Endodermal cell (in vitro differentiated cells): ENCODE data around the gene VPS45. TPM values are rescaled to one million over a fixed set of nuclear protein-coding genes. Genes with fewer than 3 reads are reported as not detected.

ENCODE experiments used
- DNase-seq: peaks from one replicate; pipeline ENCODE4 v3.0.0-alpha.2; 2017
- H3K27ac ChIP-seq: 2 replicates; pipeline ENCODE4 v1.5.1; 2013; ENCODE audit warnings: mild to moderate bottlenecking, low read depth, low read length, moderate library complexity
- H3K27me3 ChIP-seq: 2 replicates; pipeline ENCODE4 v1.6.1; 2013; ENCODE audit warnings: mild to moderate bottlenecking, low read length, moderate library complexity; ENCODE audit not compliant: insufficient read depth, control insufficient read depth, poor library complexity, severe bottlenecking
- H3K36me3 ChIP-seq: 2 replicates; pipeline ENCODE4 v1.7.0; 2013; ENCODE audit warnings: mild to moderate bottlenecking, low read length, moderate library complexity; ENCODE audit not compliant: control insufficient read depth, insufficient read depth
- H3K4me1 ChIP-seq: one replicate; pipeline ENCODE4 v1.7.0; 2013; ENCODE audit warnings: low read length; ENCODE audit not compliant: control insufficient read depth, insufficient read depth
- H3K4me3 ChIP-seq: 2 replicates; pipeline ENCODE4 v1.5.1; 2013; ENCODE audit warnings: mild to moderate bottlenecking, low read length, moderate library complexity
- H3K9ac ChIP-seq: 2 replicates; pipeline ENCODE4 v1.6.1; 2013; ENCODE audit warnings: mild to moderate bottlenecking, low read length, moderate library complexity; ENCODE audit not compliant: poor library complexity, severe bottlenecking; ENCODE audit errors: extremely low read depth
- H3K9me3 ChIP-seq: 2 replicates; pipeline ENCODE4 v1.6.1; 2013; ENCODE audit warnings: mild to moderate bottlenecking, low read length, moderate library complexity; ENCODE audit not compliant: control insufficient read depth
- H3K27ac Mint-ChIP-seq: 2 replicates; pipeline ENCODE4 v1.8.0; 2020; ENCODE audit warnings: mixed read lengths
- H3K27me3 Mint-ChIP-seq: 2 replicates; pipeline ENCODE4 v1.8.0; 2021; ENCODE audit warnings: mild to moderate bottlenecking, mixed read lengths; ENCODE audit not compliant: insufficient read depth
- H3K36me3 Mint-ChIP-seq: 2 replicates; pipeline ENCODE4 v1.8.0; 2020; ENCODE audit warnings: low read depth, mixed read lengths
- H3K4me1 Mint-ChIP-seq: 2 replicates; pipeline ENCODE4 v1.8.0; 2020; ENCODE audit warnings: mixed read lengths
- H3K4me3 Mint-ChIP-seq: 2 replicates; pipeline ENCODE4 v1.8.0; 2020; ENCODE audit warnings: mild to moderate bottlenecking, moderate library complexity, mixed read lengths
- H3K9me3 Mint-ChIP-seq: 2 replicates; pipeline ENCODE4 v1.8.0; 2020; ENCODE audit warnings: mild to moderate bottlenecking, mixed read lengths
- CTCF ChIP-seq: fragments of 200-600 bp; sonication (generic); conservative IDR thresholded peaks from 2 replicates; pipeline ENCODE4 v1.5.0; 2021; ENCODE audit warnings: antibody characterized with exemption, mild to moderate bottlenecking
- WGBS, 2 experiments: methylation state at CpG; one replicate each; pipeline versions ENCODE4 v1.1.5 to v1.1.7; 2013; ENCODE audit warnings: missing lambda C conversion rate in 2 of 2, mixed read lengths in 1 of 2; ENCODE audit not compliant: insufficient coverage in 1 of 2, insufficient read length in 1 of 2; 5-methylcytosine and 5-hydroxymethylcytosine counted together
- total RNA-seq, 2 donors: library from RNA; stranded (reverse); fragmentation: NEBNext Ultra II Directional in 1 of 2; extraction: Animal tissue kit (Norgen Biotek cat#: 25700) in 1 of 2; gene quantifications; 2 replicates in 1 of 2; 3 replicates in 1 of 2; pipeline ENCODE4 v1.2.1, GENCODE V29; 2021

The VPS45 gene
- total RNA-seq, 2 donors from 2014 or later = 32.6 to 35.0 TPM

- H3K27me3 ChIP-seq = no peaks in the 10 kb centered on the region
- Mint-ChIP-seq H3K27me3 (no peaks in the 10 kb centered on the region), H3K4me3 (no peak overlapping the region), H3K27ac (no peak overlapping the region), H3K36me3 (no peaks in the 10 kb centered on the region), H3K9me3 (no peaks in the 10 kb centered on the region), H3K4me1 (peaks cover 19% of the 10 kb centered on the region)
- no peaks in the 10 kb centered on the region for H3K9me3 ChIP-seq
- H3K4me1 ChIP-seq = no peaks in the 10 kb centered on the region
- 79 to 84% methylated on average over 2 of the region's 2 CpGs for WGBS, 2 experiments
- H3K36me3 ChIP-seq = no peaks in the 10 kb centered on the region
- no peak for TF ChIP-seq CTCF
- no peak overlapping the region for H3K9ac ChIP-seq
- no peak overlapping the region for H3K4me3 ChIP-seq
- no peak for DNase-seq
- no peak overlapping the region for H3K27ac ChIP-seq
Observed at GRCh38 chr1:150024156-150024555, 43.4 kb upstream of the VPS45 start.

- no peak for DNase-seq
- Mint-ChIP-seq H3K4me1 (peaks cover 6% of the 10 kb centered on the region), H3K4me3 (no peak overlapping the region), H3K27ac (no peak overlapping the region), H3K27me3 (no peaks in the 10 kb centered on the region), H3K9me3 (no peaks in the 10 kb centered on the region), H3K36me3 (no peaks in the 10 kb centered on the region)
- TF ChIP-seq CTCF = no peak
- no peaks in the 10 kb centered on the region for H3K27me3 ChIP-seq
- 100% methylated on average over 1 of the region's 1 CpG; no CpG with 5 or more reads in 1 of the 2 experiments for WGBS, 2 experiments
- H3K9ac ChIP-seq = no peak overlapping the region
- no peak overlapping the region for H3K4me3 ChIP-seq
- H3K9me3 ChIP-seq = no peaks in the 10 kb centered on the region
- H3K4me1 ChIP-seq = no peaks in the 10 kb centered on the region
- no peak overlapping the region for H3K27ac ChIP-seq
- H3K36me3 ChIP-seq = no peaks in the 10 kb centered on the region
Observed at GRCh38 chr1:150028322-150028721, 39.3 kb upstream of the VPS45 start.

GRCh38 chr1:150034336-150034735 lies 33.2 kb upstream of the VPS45 start:
- DNase-seq = no peak
- Histone ChIP-seq H3K9ac (no peak overlapping the region), H3K4me3 (no peak overlapping the region), H3K9me3 (no peaks in the 10 kb centered on the region), H3K36me3 (no peaks in the 10 kb centered on the region), H3K27me3 (no peaks in the 10 kb centered on the region), H3K4me1 (no peaks in the 10 kb centered on the region), H3K27ac (no peak overlapping the region)
- no peak for TF ChIP-seq CTCF
- no peak overlapping the region for H3K4me3 Mint-ChIP-seq
- H3K27me3 Mint-ChIP-seq = no peaks in the 10 kb centered on the region
- H3K9me3 Mint-ChIP-seq = no peaks in the 10 kb centered on the region
- H3K4me1 Mint-ChIP-seq = no peaks in the 10 kb centered on the region
- H3K36me3 Mint-ChIP-seq = no peaks in the 10 kb centered on the region
- H3K27ac Mint-ChIP-seq = no peak overlapping the region
